Measurements from ENCODE around the gene RGS7. TPM values are rescaled to one million over a fixed set of nuclear protein-coding genes. Genes with fewer than 3 reads are reported as not detected.
"Not testable (repeated sequence)": the region's sequence is repeated elsewhere in the genome, so short reads cannot be mapped to it uniquely, and the experiment has no call there.

Gene RGS7
- polyA plus RNA-seq, 1 donor (not counting 4 experiments of a cell fraction or from before 2014, with no cell fraction given), result not detected

- TF ChIP-seq EZH2 (IDR thresholded peaks at IDR 0.05; ENCODE audit: low read length), result no peak
- no peak for TF ChIP-seq CTCF (optimal IDR thresholded peaks at IDR 0.05 in 1 of 3, IDR thresholded peaks at IDR 0.05 in 1 of 3, conservative IDR thresholded peaks at IDR 0.05 in 1 of 3; ENCODE audit: extremely low read depth in 1 of 3, insufficient read depth in 2 of 3, low read length in 3 of 3)
- no peak for DNase-seq (ENCODE audit: low read depth, low spot score)
- dilution Hi-C loops (cut with MboI; ENCODE audit: extremely low pct_ligation_motif_present, low sequenced_read_pairs), result no loop called here
- Histone ChIP-seq H2AFZ (ENCODE audit: control insufficient read depth, low read length) (no peak overlapping the region), H3K36me3 (ENCODE audit: control insufficient read depth in 2 of 2, extremely low read depth in 1 of 2, insufficient read depth in 2 of 2, low read length in 2 of 2) (no peaks in the 10 kb centered on the region), H3K9me1 (ENCODE audit: control insufficient read depth, extremely low read depth, insufficient read depth, low read length) (no peaks in the 10 kb centered on the region), H4K20me1 (ENCODE audit: control insufficient read depth, extremely low read depth, insufficient read depth, low read length) (no peaks in the 10 kb centered on the region), H3K9me3 (ENCODE audit: control insufficient read depth, low read depth, low read length) (no peaks in the 10 kb centered on the region), H3K27ac (ENCODE audit: control insufficient read depth, insufficient read depth, low read length) (no peak overlapping the region), H3K4me1 (ENCODE audit: control insufficient read depth, extremely low read depth, insufficient read depth, low read length) (no peaks in the 10 kb centered on the region), H3K79me2 (ENCODE audit: control insufficient read depth, insufficient read depth, low read length) (no peaks in the 10 kb centered on the region), H3K4me2 (ENCODE audit: control insufficient read depth, extremely low read depth, insufficient read depth, low read depth, low read length) (no peak overlapping the region), H3K4me3 (ENCODE audit: control insufficient read depth in 2 of 3, extremely low read depth in 1 of 3, insufficient read depth in 2 of 3, low read depth in 1 of 3, low read length in 3 of 3) (no peak overlapping the region), H3K27me3 (ENCODE audit: control insufficient read depth, extremely low read depth, insufficient read depth, low read length) (no peaks in the 10 kb centered on the region), H3K9ac (ENCODE audit: control insufficient read depth, extremely low read depth, insufficient read depth, low read length) (no peak overlapping the region)
- FAIRE-seq, result no peak
These were observed 591.2 kb downstream of the RGS7 start for GRCh38 chr1:240765732-240766363.

GRCh38 chr1:240763771-240764170 lies 593.2 kb downstream of the RGS7 start:
- FAIRE-seq, result no peak
- dilution Hi-C loops (cut with MboI; ENCODE audit: extremely low pct_ligation_motif_present, low sequenced_read_pairs), result no loop called here
- TF ChIP-seq EZH2 (IDR thresholded peaks at IDR 0.05; ENCODE audit: low read length) (no peak), CTCF (optimal IDR thresholded peaks at IDR 0.05 in 1 of 3, IDR thresholded peaks at IDR 0.05 in 1 of 3, conservative IDR thresholded peaks at IDR 0.05 in 1 of 3; ENCODE audit: extremely low read depth in 1 of 3, insufficient read depth in 2 of 3, low read length in 3 of 3) (no peak)

GRCh38 chr1:240763095-240763494 lies 593.9 kb downstream of the RGS7 start:
- H3K4me3 ChIP-seq (ENCODE audit: control insufficient read depth in 2 of 3, extremely low read depth in 1 of 3, insufficient read depth in 2 of 3, low read depth in 1 of 3, low read length in 3 of 3); H3K4me1 ChIP-seq (ENCODE audit: control insufficient read depth, extremely low read depth, insufficient read depth, low read length); H3K27me3 ChIP-seq (ENCODE audit: control insufficient read depth, extremely low read depth, insufficient read depth, low read length); H3K9me1 ChIP-seq (ENCODE audit: control insufficient read depth, extremely low read depth, insufficient read depth, low read length); H3K9me3 ChIP-seq (ENCODE audit: control insufficient read depth, low read depth, low read length); H2AFZ ChIP-seq (ENCODE audit: control insufficient read depth, low read length); H3K36me3 ChIP-seq (ENCODE audit: control insufficient read depth in 2 of 2, extremely low read depth in 1 of 2, insufficient read depth in 2 of 2, low read length in 2 of 2); dilution Hi-C loops (cut with MboI; ENCODE audit: extremely low pct_ligation_motif_present, low sequenced_read_pairs); H4K20me1 ChIP-seq (ENCODE audit: control insufficient read depth, extremely low read depth, insufficient read depth, low read length); H3K27ac ChIP-seq (ENCODE audit: control insufficient read depth, insufficient read depth, low read length); H3K4me2 ChIP-seq (ENCODE audit: control insufficient read depth, extremely low read depth, insufficient read depth, low read depth, low read length); H3K79me2 ChIP-seq (ENCODE audit: control insufficient read depth, insufficient read depth, low read length); FAIRE-seq; DNase-seq (ENCODE audit: low read depth, low spot score); H3K9ac ChIP-seq (ENCODE audit: control insufficient read depth, extremely low read depth, insufficient read depth, low read length): not testable (repeated sequence)

More at GRCh38 chr1:240763771-240764170, 593.2 kb downstream of the RGS7 start:
- Histone ChIP-seq H3K79me2 (ENCODE audit: control insufficient read depth, insufficient read depth, low read length) (no peaks in the 10 kb centered on the region), H3K9me3 (ENCODE audit: control insufficient read depth, low read depth, low read length) (no peaks in the 10 kb centered on the region), H3K27ac (ENCODE audit: control insufficient read depth, insufficient read depth, low read length) (no peak overlapping the region), H2AFZ (ENCODE audit: control insufficient read depth, low read length) (no peak overlapping the region), H3K9me1 (ENCODE audit: control insufficient read depth, extremely low read depth, insufficient read depth, low read length) (no peaks in the 10 kb centered on the region), H3K36me3 (ENCODE audit: control insufficient read depth in 2 of 2, extremely low read depth in 1 of 2, insufficient read depth in 2 of 2, low read length in 2 of 2) (no peaks in the 10 kb centered on the region), H4K20me1 (ENCODE audit: control insufficient read depth, extremely low read depth, insufficient read depth, low read length) (no peaks in the 10 kb centered on the region), H3K27me3 (ENCODE audit: control insufficient read depth, extremely low read depth, insufficient read depth, low read length) (no peaks in the 10 kb centered on the region), H3K4me3 (ENCODE audit: control insufficient read depth in 2 of 3, extremely low read depth in 1 of 3, insufficient read depth in 2 of 3, low read depth in 1 of 3, low read length in 3 of 3) (no peak overlapping the region), H3K9ac (ENCODE audit: control insufficient read depth, extremely low read depth, insufficient read depth, low read length) (no peak overlapping the region), H3K4me2 (ENCODE audit: control insufficient read depth, extremely low read depth, insufficient read depth, low read depth, low read length) (no peak overlapping the region), H3K4me1 (ENCODE audit: control insufficient read depth, extremely low read depth, insufficient read depth, low read length) (no peaks in the 10 kb centered on the region)
- no peak for DNase-seq (ENCODE audit: low read depth, low spot score)

- H3K4me3 ChIP-seq (ENCODE audit: control insufficient read depth in 2 of 3, extremely low read depth in 1 of 3, insufficient read depth in 2 of 3, low read depth in 1 of 3, low read length in 3 of 3); FAIRE-seq; DNase-seq (ENCODE audit: low read depth, low spot score); H3K27ac ChIP-seq (ENCODE audit: control insufficient read depth, insufficient read depth, low read length); H3K36me3 ChIP-seq (ENCODE audit: control insufficient read depth in 2 of 2, extremely low read depth in 1 of 2, insufficient read depth in 2 of 2, low read length in 2 of 2); H3K9me3 ChIP-seq (ENCODE audit: control insufficient read depth, low read depth, low read length); H3K27me3 ChIP-seq (ENCODE audit: control insufficient read depth, extremely low read depth, insufficient read depth, low read length); H4K20me1 ChIP-seq (ENCODE audit: control insufficient read depth, extremely low read depth, insufficient read depth, low read length); H3K9me1 ChIP-seq (ENCODE audit: control insufficient read depth, extremely low read depth, insufficient read depth, low read length); dilution Hi-C loops (cut with MboI; ENCODE audit: extremely low pct_ligation_motif_present, low sequenced_read_pairs); H3K4me2 ChIP-seq (ENCODE audit: control insufficient read depth, extremely low read depth, insufficient read depth, low read depth, low read length); H3K4me1 ChIP-seq (ENCODE audit: control insufficient read depth, extremely low read depth, insufficient read depth, low read length); H3K9ac ChIP-seq (ENCODE audit: control insufficient read depth, extremely low read depth, insufficient read depth, low read length); H3K79me2 ChIP-seq (ENCODE audit: control insufficient read depth, insufficient read depth, low read length); H2AFZ ChIP-seq (ENCODE audit: control insufficient read depth, low read length): not testable (repeated sequence)
These were observed 594.5 kb downstream of the RGS7 start for GRCh38 chr1:240762471-240762987.

Data from keratinocyte (primary cell).